ENCODE data around the gene HOXC10. TPM values are rescaled to one million over a fixed set of nuclear protein-coding genes. Genes with fewer than 3 reads are reported as not detected.

HOXC10 gene
- total RNA-seq, 1 experiment from 2014 or later: not detected

GRCh38 chr12:53977596-53978445 is 7.1 kb upstream of the HOXC10 start:
- ChIA-PET CTCF (interaction anchor here (0.6 kb wide), 1 partner anchor 237 kb away, joined by 3 read pairs; no protein-coding TSS in a partner anchor), POLR2A (interaction anchor here (0.9 kb wide), 1 partner anchor 22 kb away, joined by 4 read pairs; no protein-coding TSS in a partner anchor)
- no peaks in the 10 kb centered on the region for H3K36me3 Mint-ChIP-seq (ENCODE audit: insufficient read depth, unreplicated experiment)
- H3K4me1 Mint-ChIP-seq (ENCODE audit: insufficient read depth, unreplicated experiment): peaks cover 7% of the 10 kb centered on the region
- DNase-seq (ENCODE audit: unreplicated experiment): no peak
- intact Hi-C loops (cut with micrococcal nuclease): no loop called here
- no peak for TF ChIP-seq CTCF (IDR thresholded peaks at IDR 0.05; ENCODE audit: unreplicated experiment)
- no peak overlapping the region for H3K4me3 Mint-ChIP-seq (ENCODE audit: unreplicated experiment)
- H3K27ac Mint-ChIP-seq (ENCODE audit: low read depth, unreplicated experiment): no peak overlapping the region
- no TSS peak for BruUV-seq (replicated peaks)
- H3K9me3 Mint-ChIP-seq (ENCODE audit: unreplicated experiment): no peaks in the 10 kb centered on the region
- H3K27me3 Mint-ChIP-seq (ENCODE audit: insufficient read depth, unreplicated experiment): no peaks in the 10 kb centered on the region

GRCh38 chr12:53978477-53979356 is 6.2 kb upstream of the HOXC10 start:
- no peak for TF ChIP-seq CTCF (IDR thresholded peaks at IDR 0.05; ENCODE audit: unreplicated experiment)
- intact Hi-C loops (cut with micrococcal nuclease): no loop called here
- H3K4me3 Mint-ChIP-seq (ENCODE audit: unreplicated experiment): no peak overlapping the region
- ChIA-PET CTCF (interaction anchor here (0.6 to 0.7 kb wide), 3 partner anchors 11 to 435 kb away, joined by 3 read pairs; no protein-coding TSS in a partner anchor), POLR2A (interaction anchor here (0.7 kb wide), 1 partner anchor 238 kb away, joined by 3 read pairs; no protein-coding TSS in a partner anchor)
- no peaks in the 10 kb centered on the region for H3K36me3 Mint-ChIP-seq (ENCODE audit: insufficient read depth, unreplicated experiment)
- no peaks in the 10 kb centered on the region for H3K27me3 Mint-ChIP-seq (ENCODE audit: insufficient read depth, unreplicated experiment)
- H3K27ac Mint-ChIP-seq (ENCODE audit: low read depth, unreplicated experiment): no peak overlapping the region
- DNase-seq (ENCODE audit: unreplicated experiment): no peak
- no TSS peak for BruUV-seq (replicated peaks)
- H3K4me1 Mint-ChIP-seq (ENCODE audit: insufficient read depth, unreplicated experiment): no peaks in the 10 kb centered on the region
- H3K9me3 Mint-ChIP-seq (ENCODE audit: unreplicated experiment): no peaks in the 10 kb centered on the region

- no peak for TF ChIP-seq CTCF (IDR thresholded peaks at IDR 0.05; ENCODE audit: unreplicated experiment)
- Mint-ChIP-seq H3K9me3 (ENCODE audit: unreplicated experiment) (no peaks in the 10 kb centered on the region), H3K4me3 (ENCODE audit: unreplicated experiment) (no peak overlapping the region), H3K4me1 (ENCODE audit: insufficient read depth, unreplicated experiment) (no peaks in the 10 kb centered on the region), H3K27me3 (ENCODE audit: insufficient read depth, unreplicated experiment) (no peaks in the 10 kb centered on the region), H3K36me3 (ENCODE audit: insufficient read depth, unreplicated experiment) (no peaks in the 10 kb centered on the region), H3K27ac (ENCODE audit: low read depth, unreplicated experiment) (no peak overlapping the region)
- intact Hi-C loops (cut with micrococcal nuclease): loop anchor here (10.0 kb wide), 1 partner anchor 185 kb away; no protein-coding TSS in a partner anchor
- ChIA-PET CTCF (interaction anchor here (0.5 to 1.5 kb wide), 3 partner anchors 46 to 234 kb away, joined by 3 to 6 read pairs (median 5); no protein-coding TSS in a partner anchor), POLR2A (no interaction called here)
- no TSS peak for BruUV-seq (replicated peaks)
- no peak for DNase-seq (ENCODE audit: unreplicated experiment)
These were observed 4.7 kb upstream of the HOXC10 start for GRCh38 chr12:53980104-53980801.

All from MCF 10A (cell line).